ENCODE data around the gene PPP1R18. TPM values are rescaled to one million over a fixed set of nuclear protein-coding genes. Genes with fewer than 3 reads are reported as not detected.
A peak's percentile ranks its signal among the peaks of the same experiment; 100 is the strongest.

The PPP1R18 gene
- total and polyA plus RNA-seq, 9 of the 15 experiments (the other 6 are each of a cell fraction or from before 2014, with no cell fraction given), result 12.0 to 99.2 (median 42.6) TPM

DNA sequence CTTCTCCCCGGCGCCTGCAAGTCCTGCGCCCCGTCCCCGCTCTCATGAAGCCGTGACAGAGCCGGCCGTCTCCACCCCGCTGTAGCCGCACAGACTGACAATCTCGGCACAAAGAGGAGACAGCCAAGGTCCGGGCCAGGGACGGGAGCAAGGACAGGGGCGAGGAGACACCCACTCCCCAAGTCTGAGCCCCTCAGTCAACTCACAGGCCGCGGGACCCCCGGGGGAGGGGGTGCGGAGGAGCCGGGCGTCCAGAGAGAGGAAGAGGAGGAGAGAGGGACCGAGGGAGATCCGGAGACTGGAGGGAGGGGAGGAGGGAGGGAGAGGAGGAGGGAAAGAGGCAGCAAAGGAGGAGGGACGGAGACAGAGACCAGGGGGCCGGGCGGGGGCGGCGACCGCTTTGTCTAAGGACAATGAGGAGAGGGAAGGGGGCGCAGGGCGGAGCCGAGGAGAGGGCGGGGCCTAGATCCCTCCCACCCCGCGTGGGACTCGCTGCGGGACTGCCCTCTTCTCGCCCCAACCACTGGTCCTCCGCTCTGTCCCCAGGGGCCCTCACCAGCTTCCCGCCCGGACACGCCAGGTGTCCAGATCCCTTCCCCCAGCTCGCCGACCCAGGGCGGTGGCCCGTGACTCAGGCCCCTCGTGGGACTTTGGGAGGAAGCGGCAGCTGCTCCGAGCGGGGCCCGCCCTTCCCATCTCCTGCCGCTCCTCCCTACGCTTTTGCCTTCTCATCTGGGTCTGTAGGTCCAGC, 638 bp upstream of the PPP1R18 start (continued):
- TF ChIP-seq YY1 (IDR thresholded peaks at IDR 0.05; ENCODE audit: borderline replicate concordance in 1 of 3, control insufficient read depth in 1 of 3, extremely low read depth in 1 of 3, insufficient read depth in 3 of 3, insufficient read length in 1 of 3, insufficient replicate concordance in 2 of 3, low read depth in 1 of 3, low read length in 2 of 3) (peak in 2 of 3 experiments; percentile 43 to 68), NFE2 (IDR thresholded peaks at IDR 0.05; ENCODE audit: low read depth) (peak; percentile 79), ZNF583 (CRISPR knock-in tag; IDR thresholded peaks at IDR 0.05) (peak; percentile 14; the same call in 1 of the 2 replicates), ZKSCAN3 (CRISPR knock-in tag; IDR thresholded peaks at IDR 0.05) (no peak), ZNF316 (IDR thresholded peaks at IDR 0.05) (peak; percentile 39), PURB (CRISPR knock-in tag; IDR thresholded peaks at IDR 0.05; ENCODE audit: low read depth) (no peak), MEIS2 (IDR thresholded peaks at IDR 0.05; ENCODE audit: partially characterized antibody) (no peak), BRF1 (IDR thresholded peaks at IDR 0.05; ENCODE audit: borderline replicate concordance, extremely low read depth, insufficient read length) (no peak), SIX5 (IDR thresholded peaks at IDR 0.05; ENCODE audit: borderline replicate concordance in 1 of 2, insufficient read depth in 1 of 2, low read depth in 1 of 2, low read length in 2 of 2) (no peak), HMG20A (CRISPR knock-in tag; conservative IDR thresholded peaks at IDR 0.05) (no peak)
- TF ChIP-seq, protein P1, sequence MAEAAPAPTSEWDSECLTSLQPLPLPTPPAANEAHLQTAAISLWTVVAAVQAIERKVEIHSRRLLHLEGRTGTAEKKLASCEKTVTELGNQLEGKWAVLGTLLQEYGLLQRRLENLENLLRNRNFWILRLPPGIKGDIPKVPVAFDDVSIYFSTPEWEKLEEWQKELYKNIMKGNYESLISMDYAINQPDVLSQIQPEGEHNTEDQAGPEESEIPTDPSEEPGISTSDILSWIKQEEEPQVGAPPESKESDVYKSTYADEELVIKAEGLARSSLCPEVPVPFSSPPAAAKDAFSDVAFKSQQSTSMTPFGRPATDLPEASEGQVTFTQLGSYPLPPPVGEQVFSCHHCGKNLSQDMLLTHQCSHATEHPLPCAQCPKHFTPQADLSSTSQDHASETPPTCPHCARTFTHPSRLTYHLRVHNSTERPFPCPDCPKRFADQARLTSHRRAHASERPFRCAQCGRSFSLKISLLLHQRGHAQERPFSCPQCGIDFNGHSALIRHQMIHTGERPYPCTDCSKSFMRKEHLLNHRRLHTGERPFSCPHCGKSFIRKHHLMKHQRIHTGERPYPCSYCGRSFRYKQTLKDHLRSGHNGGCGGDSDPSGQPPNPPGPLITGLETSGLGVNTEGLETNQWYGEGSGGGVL (CRISPR knock-in tag; IDR thresholded peaks at IDR 0.05), result no peak
- TF ChIP-seq, protein P2, sequence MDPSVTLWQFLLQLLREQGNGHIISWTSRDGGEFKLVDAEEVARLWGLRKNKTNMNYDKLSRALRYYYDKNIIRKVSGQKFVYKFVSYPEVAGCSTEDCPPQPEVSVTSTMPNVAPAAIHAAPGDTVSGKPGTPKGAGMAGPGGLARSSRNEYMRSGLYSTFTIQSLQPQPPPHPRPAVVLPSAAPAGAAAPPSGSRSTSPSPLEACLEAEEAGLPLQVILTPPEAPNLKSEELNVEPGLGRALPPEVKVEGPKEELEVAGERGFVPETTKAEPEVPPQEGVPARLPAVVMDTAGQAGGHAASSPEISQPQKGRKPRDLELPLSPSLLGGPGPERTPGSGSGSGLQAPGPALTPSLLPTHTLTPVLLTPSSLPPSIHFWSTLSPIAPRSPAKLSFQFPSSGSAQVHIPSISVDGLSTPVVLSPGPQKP (CRISPR knock-in tag; IDR thresholded peaks at IDR 0.05), result no peak
- TF ChIP-seq, protein P3, sequence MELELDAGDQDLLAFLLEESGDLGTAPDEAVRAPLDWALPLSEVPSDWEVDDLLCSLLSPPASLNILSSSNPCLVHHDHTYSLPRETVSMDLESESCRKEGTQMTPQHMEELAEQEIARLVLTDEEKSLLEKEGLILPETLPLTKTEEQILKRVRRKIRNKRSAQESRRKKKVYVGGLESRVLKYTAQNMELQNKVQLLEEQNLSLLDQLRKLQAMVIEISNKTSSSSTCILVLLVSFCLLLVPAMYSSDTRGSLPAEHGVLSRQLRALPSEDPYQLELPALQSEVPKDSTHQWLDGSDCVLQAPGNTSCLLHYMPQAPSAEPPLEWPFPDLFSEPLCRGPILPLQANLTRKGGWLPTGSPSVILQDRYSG (tag; conservative IDR thresholded peaks at IDR 0.05; ENCODE audit: low read depth), result no peak
- TF ChIP-seq, protein P4, sequence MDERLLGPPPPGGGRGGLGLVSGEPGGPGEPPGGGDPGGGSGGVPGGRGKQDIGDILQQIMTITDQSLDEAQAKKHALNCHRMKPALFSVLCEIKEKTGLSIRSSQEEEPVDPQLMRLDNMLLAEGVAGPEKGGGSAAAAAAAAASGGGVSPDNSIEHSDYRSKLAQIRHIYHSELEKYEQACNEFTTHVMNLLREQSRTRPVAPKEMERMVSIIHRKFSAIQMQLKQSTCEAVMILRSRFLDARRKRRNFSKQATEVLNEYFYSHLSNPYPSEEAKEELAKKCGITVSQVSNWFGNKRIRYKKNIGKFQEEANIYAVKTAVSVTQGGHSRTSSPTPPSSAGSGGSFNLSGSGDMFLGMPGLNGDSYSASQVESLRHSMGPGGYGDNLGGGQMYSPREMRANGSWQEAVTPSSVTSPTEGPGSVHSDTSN (CRISPR knock-in tag; IDR thresholded peaks at IDR 0.05; ENCODE audit: low read depth), result no peak
- TF ChIP-seq, protein P4 (tag; conservative IDR thresholded peaks at IDR 0.05; ENCODE audit: low read depth), result no peak
- TF ChIP-seq, protein P5, sequence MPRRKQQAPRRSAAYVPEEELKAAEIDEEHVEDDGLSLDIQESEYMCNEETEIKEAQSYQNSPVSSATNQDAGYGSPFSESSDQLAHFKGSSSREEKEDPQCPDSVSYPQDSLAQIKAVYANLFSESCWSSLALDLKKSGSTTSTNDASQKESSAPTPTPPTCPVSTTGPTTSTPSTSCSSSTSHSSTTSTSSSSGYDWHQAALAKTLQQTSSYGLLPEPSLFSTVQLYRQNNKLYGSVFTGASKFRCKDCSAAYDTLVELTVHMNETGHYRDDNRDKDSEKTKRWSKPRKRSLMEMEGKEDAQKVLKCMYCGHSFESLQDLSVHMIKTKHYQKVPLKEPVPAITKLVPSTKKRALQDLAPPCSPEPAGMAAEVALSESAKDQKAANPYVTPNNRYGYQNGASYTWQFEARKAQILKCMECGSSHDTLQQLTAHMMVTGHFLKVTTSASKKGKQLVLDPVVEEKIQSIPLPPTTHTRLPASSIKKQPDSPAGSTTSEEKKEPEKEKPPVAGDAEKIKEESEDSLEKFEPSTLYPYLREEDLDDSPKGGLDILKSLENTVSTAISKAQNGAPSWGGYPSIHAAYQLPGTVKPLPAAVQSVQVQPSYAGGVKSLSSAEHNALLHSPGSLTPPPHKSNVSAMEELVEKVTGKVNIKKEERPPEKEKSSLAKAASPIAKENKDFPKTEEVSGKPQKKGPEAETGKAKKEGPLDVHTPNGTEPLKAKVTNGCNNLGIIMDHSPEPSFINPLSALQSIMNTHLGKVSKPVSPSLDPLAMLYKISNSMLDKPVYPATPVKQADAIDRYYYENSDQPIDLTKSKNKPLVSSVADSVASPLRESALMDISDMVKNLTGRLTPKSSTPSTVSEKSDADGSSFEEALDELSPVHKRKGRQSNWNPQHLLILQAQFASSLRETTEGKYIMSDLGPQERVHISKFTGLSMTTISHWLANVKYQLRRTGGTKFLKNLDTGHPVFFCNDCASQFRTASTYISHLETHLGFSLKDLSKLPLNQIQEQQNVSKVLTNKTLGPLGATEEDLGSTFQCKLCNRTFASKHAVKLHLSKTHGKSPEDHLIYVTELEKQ (CRISPR knock-in tag; IDR thresholded peaks at IDR 0.05), result no peak
